ENCODE measurements around the gene PDE7B.
"Not testable (repeated sequence)": the region's sequence is repeated elsewhere in the genome, so short reads cannot be mapped to it uniquely, and the experiment has no call there.

Gene PDE7B

GRCh38 chr6:136102991-136103688, 251.6 kb downstream of the PDE7B start:
- no peak overlapping the region for H3K27ac ChIP-seq (replicated peaks)
- TF ChIP-seq POLR2AphosphoS5 (IDR thresholded peaks at IDR 0.05; ENCODE audit: low read depth) (no peak), REST (IDR thresholded peaks at IDR 0.05; ENCODE audit: insufficient replicate concordance, low read depth) (no peak), GABPA (IDR thresholded peaks at IDR 0.05; ENCODE audit: low read depth) (no peak), SPI1 (IDR thresholded peaks at IDR 0.05; ENCODE audit: borderline replicate concordance, low read depth) (no peak), CTCF (IDR thresholded peaks at IDR 0.05; ENCODE audit: insufficient read depth, low read length) (no peak)
- H3K27me3 ChIP-seq (ENCODE audit: insufficient read depth, poor library complexity, severe bottlenecking) = no peaks in the 10 kb centered on the region
- H3K4me3 ChIP-seq (replicated peaks; ENCODE audit: insufficient read depth, low read length) = no peak overlapping the region
- DNase-seq (ENCODE audit: low read depth in 1 of 2, low spot score in 1 of 2) = no peak

- TF ChIP-seq SPI1 (IDR thresholded peaks at IDR 0.05; ENCODE audit: borderline replicate concordance, low read depth) = no peak
- TF ChIP-seq POLR2AphosphoS5 (IDR thresholded peaks at IDR 0.05; ENCODE audit: low read depth) = no peak
- TF ChIP-seq GABPA (IDR thresholded peaks at IDR 0.05; ENCODE audit: low read depth) = no peak
- TF ChIP-seq CTCF (IDR thresholded peaks at IDR 0.05; ENCODE audit: insufficient read depth, low read length) = no peak
- TF ChIP-seq REST (IDR thresholded peaks at IDR 0.05; ENCODE audit: insufficient replicate concordance, low read depth) = no peak
- Histone ChIP-seq H3K27me3 (ENCODE audit: insufficient read depth, poor library complexity, severe bottlenecking) (no peaks in the 10 kb centered on the region), H3K27ac (replicated peaks) (no peak overlapping the region), H3K4me3 (replicated peaks; ENCODE audit: insufficient read depth, low read length) (no peak overlapping the region)
- no peak for DNase-seq (ENCODE audit: low read depth in 1 of 2, low spot score in 1 of 2)
These were observed 252.3 kb downstream of the PDE7B start for GRCh38 chr6:136103763-136104311.

- DNase-seq (ENCODE audit: low read depth in 1 of 2, low spot score in 1 of 2) = no peak
- TF ChIP-seq SPI1 (IDR thresholded peaks at IDR 0.05; ENCODE audit: borderline replicate concordance, low read depth) = no peak
- no peak for TF ChIP-seq GABPA (IDR thresholded peaks at IDR 0.05; ENCODE audit: low read depth)
- TF ChIP-seq REST (IDR thresholded peaks at IDR 0.05; ENCODE audit: insufficient replicate concordance, low read depth) = no peak
- TF ChIP-seq CTCF (IDR thresholded peaks at IDR 0.05; ENCODE audit: insufficient read depth, low read length) = no peak
- no peak for TF ChIP-seq POLR2AphosphoS5 (IDR thresholded peaks at IDR 0.05; ENCODE audit: low read depth)
- no peak overlapping the region for H3K4me3 ChIP-seq (replicated peaks; ENCODE audit: insufficient read depth, low read length)
- H3K27ac ChIP-seq (replicated peaks) = no peak overlapping the region
- H3K27me3 ChIP-seq (ENCODE audit: insufficient read depth, poor library complexity, severe bottlenecking) = no peaks in the 10 kb centered on the region
These were observed 253.1 kb downstream of the PDE7B start for GRCh38 chr6:136104556-136104955.

DNA sequence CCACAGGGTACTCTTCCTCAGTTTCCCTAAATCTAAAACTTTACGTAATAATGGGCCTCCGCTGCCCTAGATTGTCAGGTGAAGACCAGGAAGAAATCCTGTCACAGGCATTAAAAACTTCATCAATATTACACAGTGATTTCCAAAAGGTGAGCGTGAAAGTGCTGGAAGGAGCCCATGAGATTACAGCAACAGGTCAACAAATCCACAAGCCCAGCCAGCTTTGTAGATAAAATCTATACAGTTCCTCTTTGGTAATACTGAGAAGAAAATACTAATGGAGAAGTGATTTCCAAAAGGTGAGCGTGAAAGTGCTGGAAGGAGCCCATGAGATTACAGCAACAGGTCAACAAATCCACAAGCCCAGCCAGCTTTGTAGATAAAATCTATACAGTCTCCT, 254.3 kb downstream of the PDE7B start:
- H3K4me3 ChIP-seq (replicated peaks; ENCODE audit: insufficient read depth, low read length); H3K27me3 ChIP-seq (ENCODE audit: insufficient read depth, poor library complexity, severe bottlenecking); DNase-seq (ENCODE audit: low read depth in 1 of 2, low spot score in 1 of 2); H3K27ac ChIP-seq (replicated peaks): not testable (repeated sequence)
